OCI-LY3 (cell line): ENCODE measurements around the gene PCSK5.

ENCODE experiments used
- EZH2phosphoT487 ChIP-seq: fragments of 200-600 bp; shearing (Covaris generic); IDR thresholded peaks from 2 replicates; pipeline ENCODE4 v1.6.1; 2018; ENCODE audit warnings: antibody characterized with exemption, mixed run types, low read depth
- TF ChIP-seq, protein P1 (sequence below): fragments of 200-600, 300-600 bp; sonication (generic); IDR thresholded peaks from 2 replicates; pipeline ENCODE4 v1.5.1; 2014; ENCODE audit warnings: antibody characterized with exemption, low read length, low read depth

DNA sequence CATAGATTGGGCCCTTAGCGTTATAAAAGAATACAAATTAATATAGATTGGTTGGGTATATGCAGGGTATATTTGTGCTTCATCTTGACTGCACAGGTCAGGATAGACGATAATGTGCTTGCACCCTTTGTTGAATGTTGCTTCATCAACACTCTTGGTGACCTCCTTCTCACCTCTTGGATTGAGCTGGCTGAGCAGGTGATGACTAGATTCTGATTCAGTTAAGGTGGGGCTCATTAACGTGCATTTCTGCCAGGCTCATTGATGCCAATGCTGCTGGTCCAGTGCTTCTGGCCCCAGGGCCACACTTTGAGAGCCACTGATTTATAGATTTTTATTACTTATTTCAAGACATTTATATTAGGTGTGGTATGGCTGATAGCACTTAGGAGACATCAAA is 27.7 kb downstream of the PCSK5 start:
- TF ChIP-seq, protein P1, sequence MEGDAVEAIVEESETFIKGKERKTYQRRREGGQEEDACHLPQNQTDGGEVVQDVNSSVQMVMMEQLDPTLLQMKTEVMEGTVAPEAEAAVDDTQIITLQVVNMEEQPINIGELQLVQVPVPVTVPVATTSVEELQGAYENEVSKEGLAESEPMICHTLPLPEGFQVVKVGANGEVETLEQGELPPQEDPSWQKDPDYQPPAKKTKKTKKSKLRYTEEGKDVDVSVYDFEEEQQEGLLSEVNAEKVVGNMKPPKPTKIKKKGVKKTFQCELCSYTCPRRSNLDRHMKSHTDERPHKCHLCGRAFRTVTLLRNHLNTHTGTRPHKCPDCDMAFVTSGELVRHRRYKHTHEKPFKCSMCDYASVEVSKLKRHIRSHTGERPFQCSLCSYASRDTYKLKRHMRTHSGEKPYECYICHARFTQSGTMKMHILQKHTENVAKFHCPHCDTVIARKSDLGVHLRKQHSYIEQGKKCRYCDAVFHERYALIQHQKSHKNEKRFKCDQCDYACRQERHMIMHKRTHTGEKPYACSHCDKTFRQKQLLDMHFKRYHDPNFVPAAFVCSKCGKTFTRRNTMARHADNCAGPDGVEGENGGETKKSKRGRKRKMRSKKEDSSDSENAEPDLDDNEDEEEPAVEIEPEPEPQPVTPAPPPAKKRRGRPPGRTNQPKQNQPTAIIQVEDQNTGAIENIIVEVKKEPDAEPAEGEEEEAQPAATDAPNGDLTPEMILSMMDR, result no peak
- no peak for TF ChIP-seq EZH2phosphoT487
